Left ventricle myocardium inferior (tissue), 1 donor: ENCODE results near the gene EML6. TPM values are rescaled to one million over a fixed set of nuclear protein-coding genes. Genes with fewer than 3 reads are reported as not detected.

ENCODE experiments used
- DNase-seq: peaks from one replicate; pipeline ENCODE4 v3.0.0-alpha.2; 2020
- H3K27ac ChIP-seq: fragments of 200-600 bp; replicated peaks from 2 replicates; pipeline ENCODE4 v1.8.0; 2021
- H3K27me3 ChIP-seq: fragments of 200-600 bp; 2 replicates; pipeline ENCODE4 v1.8.0; 2021; ENCODE audit warnings: low read depth
- H3K36me3 ChIP-seq: fragments of 200-600 bp; 2 replicates; pipeline ENCODE4 v1.8.0; 2021
- H3K4me1 ChIP-seq: fragments of 200-600 bp; 2 replicates; pipeline ENCODE4 v1.8.0; 2021
- H3K4me3 ChIP-seq: fragments of 200-600 bp; 2 replicates; pipeline ENCODE4 v1.8.0; 2021; ENCODE audit warnings: mild to moderate bottlenecking, moderate library complexity
- H3K9me3 ChIP-seq: fragments of 200-600 bp; replicated peaks from 2 replicates; pipeline ENCODE4 v1.8.0; 2021
- CTCF ChIP-seq: fragments of 200-600 bp; IDR thresholded peaks from 2 replicates; pipeline ENCODE4 v1.8.0; 2021; ENCODE audit warnings: antibody characterized with exemption, mild to moderate bottlenecking, borderline replicate concordance
- intact Hi-C: fragments of 100-400 bp; cut with micrococcal nuclease; formaldehyde crosslinking; loops from one replicate; pipeline ENCODE4 v1.11.0; 2022
- total RNA-seq: library from RNA; stranded (reverse); fragmentation: NEBNext Ultra II Directional; extraction: Animal tissue kit (Norgen Biotek cat#: 25700); gene quantifications from one replicate; pipeline ENCODE4 v1.2.1, GENCODE V29; 2021
- donor health status: DM: no; HTN: yes; CAD: no; lungs with severe emphysema.

The EML6 gene
- total RNA-seq, 1 donor from 2014 or later = 0.77 TPM

- no peak for DNase-seq
- Histone ChIP-seq H3K4me3 (no peak overlapping the region), H3K4me1 (no peaks in the 10 kb centered on the region), H3K27me3 (peaks cover 27% of the 10 kb centered on the region), H3K9me3 (no peaks in the 10 kb centered on the region), H3K27ac (no peak overlapping the region), H3K36me3 (no peaks in the 10 kb centered on the region)
- TF ChIP-seq CTCF = no peak
- intact Hi-C loops = loop anchor here (10.0 kb wide), 1 partner anchor 97 kb away; no protein-coding TSS in a partner anchor
Observed at GRCh38 chr2:54907663-54908062, 184.2 kb downstream of the EML6 start.

- no peak for TF ChIP-seq CTCF
- H3K27me3 ChIP-seq = peaks cover 36% of the 10 kb centered on the region
- no peak for DNase-seq
- no peaks in the 10 kb centered on the region for H3K36me3 ChIP-seq
- H3K9me3 ChIP-seq = no peaks in the 10 kb centered on the region
- intact Hi-C loops = loop anchor here (10.0 kb wide), 1 partner anchor 96 kb away; no protein-coding TSS in a partner anchor
- H3K4me1 ChIP-seq = no peaks in the 10 kb centered on the region
- no peak overlapping the region for H3K27ac ChIP-seq
- H3K4me3 ChIP-seq = no peak overlapping the region
Observed at GRCh38 chr2:54908591-54908990, 185.1 kb downstream of the EML6 start.

DNA sequence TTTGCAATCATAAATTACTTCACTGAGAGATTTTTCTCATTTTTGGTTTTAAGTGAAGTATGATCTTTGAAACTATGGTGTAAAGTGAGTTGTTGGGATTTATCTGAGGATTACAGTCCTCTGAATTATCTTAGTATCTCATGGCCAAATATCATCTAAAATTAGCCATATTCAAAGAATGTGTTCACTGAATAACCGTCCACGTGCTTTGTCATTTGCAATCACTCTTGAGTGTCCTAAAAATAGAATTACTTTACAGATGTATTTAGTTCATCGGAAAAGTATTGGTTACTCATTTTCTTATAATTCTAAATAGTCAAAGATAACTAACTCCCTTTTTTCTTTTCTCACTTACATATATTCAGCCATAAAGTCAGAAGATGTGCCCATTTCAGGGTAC, 185.5 kb downstream of the EML6 start:
- Histone ChIP-seq H3K27me3 (peaks cover 39% of the 10 kb centered on the region), H3K9me3 (no peaks in the 10 kb centered on the region), H3K4me1 (no peaks in the 10 kb centered on the region), H3K27ac (no peak overlapping the region), H3K36me3 (no peaks in the 10 kb centered on the region), H3K4me3 (no peak overlapping the region)
- DNase-seq = no peak
- intact Hi-C loops = loop anchor here (10.0 kb wide), 1 partner anchor 96 kb away; no protein-coding TSS in a partner anchor
- no peak for TF ChIP-seq CTCF

- Histone ChIP-seq H3K9me3 (no peaks in the 10 kb centered on the region), H3K4me3 (no peak overlapping the region), H3K27me3 (peaks cover 40% of the 10 kb centered on the region), H3K4me1 (no peaks in the 10 kb centered on the region), H3K27ac (no peak overlapping the region), H3K36me3 (no peaks in the 10 kb centered on the region)
- no peak for DNase-seq
- intact Hi-C loops = no loop called here
- TF ChIP-seq CTCF = no peak
Observed at GRCh38 chr2:54912305-54912704, 188.8 kb downstream of the EML6 start.

DNA sequence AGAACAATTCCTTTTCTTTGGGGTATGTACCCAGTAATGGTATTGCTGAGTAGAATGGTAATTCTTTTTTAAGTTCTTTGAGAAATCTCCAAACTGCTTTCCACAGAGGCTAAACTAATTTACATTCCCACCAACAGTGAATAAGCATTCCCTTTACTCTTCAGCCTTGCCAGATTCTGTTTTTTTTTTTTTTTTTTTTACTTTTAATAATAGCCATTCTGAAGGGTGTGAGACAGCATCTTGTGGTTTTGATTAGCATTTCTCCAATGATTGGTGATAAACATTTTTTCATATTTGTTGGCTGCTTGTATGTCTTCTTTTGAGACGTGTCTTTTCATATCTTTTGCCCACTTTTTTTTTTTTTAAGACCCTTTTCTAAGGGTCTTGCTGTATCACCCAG, 189.4 kb downstream of the EML6 start:
- no peak for DNase-seq
- Histone ChIP-seq H3K9me3 (no peaks in the 10 kb centered on the region), H3K4me1 (no peaks in the 10 kb centered on the region), H3K27ac (no peak overlapping the region), H3K27me3 (peaks cover 45% of the 10 kb centered on the region), H3K4me3 (no peak overlapping the region), H3K36me3 (no peaks in the 10 kb centered on the region)
- intact Hi-C loops = no loop called here
- TF ChIP-seq CTCF = no peak

GRCh38 chr2:54914637-54915036, 191.2 kb downstream of the EML6 start:
- Histone ChIP-seq H3K27ac (no peak overlapping the region), H3K36me3 (no peaks in the 10 kb centered on the region), H3K9me3 (no peaks in the 10 kb centered on the region), H3K4me3 (no peak overlapping the region), H3K4me1 (no peaks in the 10 kb centered on the region), H3K27me3 (peaks cover 46% of the 10 kb centered on the region)
- intact Hi-C loops = no loop called here
- no peak for TF ChIP-seq CTCF
- no peak for DNase-seq
